Measurements from ENCODE around the gene RGS16.
A peak's percentile ranks its signal among the peaks of the same experiment; 100 is the strongest.
"Not testable (repeated sequence)": the region's sequence is repeated elsewhere in the genome, so short reads cannot be mapped to it uniquely, and the experiment has no call there.

RGS16 gene

GRCh38 chr1:182604175-182605164 lies at the start of gene RGS16:
TSS of gene RGS16 (minus strand) at chr1:182604389. CDS start at chr1:182604259, 130 bp downstream.
- peak; percentile 78 to 88 (median 84) for DNase-seq

GRCh38 chr1:182653986-182654385 lies 49.8 kb upstream of the RGS16 start:
- no peak for DNase-seq

DNA sequence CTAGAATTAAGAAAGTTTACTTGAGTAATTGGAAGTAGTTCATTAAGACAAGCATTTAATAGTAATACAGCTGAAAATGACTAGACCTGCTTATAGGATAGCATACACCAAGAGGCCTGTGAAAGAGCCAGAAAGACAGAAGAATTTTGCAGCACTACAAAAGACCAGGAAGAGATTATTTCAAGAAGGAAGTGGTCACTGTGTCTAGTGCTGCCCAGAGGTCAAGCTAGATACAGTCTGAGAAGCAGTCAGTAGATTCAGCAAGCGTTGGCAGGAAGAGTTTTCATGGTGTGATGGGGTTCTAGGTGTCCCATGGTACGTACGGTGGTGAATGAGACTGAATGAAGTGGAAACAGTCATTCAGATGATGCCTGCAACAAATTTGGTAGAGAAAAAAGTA lies 48.7 kb upstream of the RGS16 start:
- DNase-seq = no peak

DNA sequence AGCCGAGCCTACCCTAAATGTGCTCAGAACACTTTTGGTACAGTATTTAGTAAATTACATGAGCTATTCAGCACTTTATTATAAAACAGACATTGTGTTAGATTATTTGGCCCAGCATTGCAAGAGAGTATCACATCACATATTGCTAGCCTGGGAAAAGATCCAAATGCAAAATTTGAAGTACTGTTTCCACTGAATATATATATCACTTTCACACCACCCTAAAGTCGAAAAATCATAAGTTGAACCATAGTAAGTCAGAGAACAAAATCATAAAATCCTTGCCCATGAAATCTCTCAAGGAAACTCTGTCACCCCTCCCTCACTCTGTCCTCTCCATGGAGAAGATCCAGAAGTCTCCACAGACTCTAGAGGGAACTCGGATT lies 47.1 kb upstream of the RGS16 start:
- DNase-seq = no peak

GRCh38 chr1:182650678-182651338 lies 46.6 kb upstream of the RGS16 start:
- DNase-seq = no peak

DNA sequence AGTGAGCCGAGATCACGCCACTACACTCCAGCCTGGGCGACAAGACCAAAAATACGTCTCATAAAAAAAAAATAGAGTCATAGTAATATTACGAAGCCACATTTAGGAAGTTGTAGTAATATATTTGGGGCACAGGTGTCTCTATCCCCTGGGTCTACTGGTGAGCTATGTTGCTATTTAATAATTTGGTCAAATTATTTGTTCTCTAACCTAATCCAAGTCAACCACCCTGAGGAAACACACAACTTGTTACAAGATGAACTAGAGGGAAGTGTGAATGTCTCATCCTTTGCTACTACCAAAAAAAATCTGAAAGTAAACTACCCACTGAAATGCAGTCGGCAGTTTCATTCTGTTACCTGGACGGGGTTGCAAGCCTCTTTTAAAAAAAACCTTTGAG lies 44.9 kb upstream of the RGS16 start:
- DNase-seq = no peak

- DNase-seq = no peak
These were observed 42.5 kb upstream of the RGS16 start for GRCh38 chr1:182646739-182647138.

DNA sequence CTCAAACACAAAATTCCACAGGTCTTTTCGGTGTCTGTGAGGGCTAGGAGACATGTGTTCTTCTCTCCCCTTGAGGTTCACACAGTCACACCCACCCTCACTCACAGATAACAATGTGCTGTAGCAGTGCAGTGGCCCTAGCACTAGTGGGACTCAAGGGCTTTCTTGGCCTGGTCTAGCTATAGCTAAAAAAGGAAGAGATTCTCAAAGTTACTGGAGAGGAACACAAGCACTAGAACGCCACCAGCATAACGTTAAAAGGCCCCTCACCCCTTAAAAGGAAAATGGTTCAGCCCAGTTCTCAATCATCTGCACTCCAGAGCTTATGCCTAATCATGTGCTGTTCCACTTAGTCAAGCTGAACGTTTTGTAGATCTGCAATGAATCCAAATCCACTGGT lies 40.7 kb upstream of the RGS16 start:
- DNase-seq = no peak

DNA sequence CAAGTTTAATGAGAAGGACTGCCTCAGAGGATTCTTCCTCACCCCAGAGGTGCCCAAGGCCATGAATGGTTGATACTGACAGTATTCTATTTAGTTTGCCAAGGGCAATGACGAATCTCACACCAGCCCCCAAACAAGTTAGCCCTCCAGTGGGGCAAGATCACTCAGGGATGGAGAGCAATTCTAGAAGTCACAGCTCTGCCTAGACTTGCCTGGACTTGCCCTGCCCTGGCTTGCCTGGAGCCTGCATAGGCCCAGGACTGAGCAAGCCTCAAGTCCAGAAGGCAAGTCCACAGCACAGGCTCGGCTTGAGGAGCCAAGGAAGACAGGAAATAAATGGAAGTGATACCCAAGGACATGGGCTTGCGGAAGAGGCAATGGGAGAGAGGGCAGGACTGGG lies 39.5 kb upstream of the RGS16 start:
- DNase-seq = no peak

- DNase-seq = no peak
These were observed 38.3 kb upstream of the RGS16 start for GRCh38 chr1:182642461-182642860.

GRCh38 chr1:182641561-182641960 lies 37.4 kb upstream of the RGS16 start:
- DNase-seq = no peak

DNA sequence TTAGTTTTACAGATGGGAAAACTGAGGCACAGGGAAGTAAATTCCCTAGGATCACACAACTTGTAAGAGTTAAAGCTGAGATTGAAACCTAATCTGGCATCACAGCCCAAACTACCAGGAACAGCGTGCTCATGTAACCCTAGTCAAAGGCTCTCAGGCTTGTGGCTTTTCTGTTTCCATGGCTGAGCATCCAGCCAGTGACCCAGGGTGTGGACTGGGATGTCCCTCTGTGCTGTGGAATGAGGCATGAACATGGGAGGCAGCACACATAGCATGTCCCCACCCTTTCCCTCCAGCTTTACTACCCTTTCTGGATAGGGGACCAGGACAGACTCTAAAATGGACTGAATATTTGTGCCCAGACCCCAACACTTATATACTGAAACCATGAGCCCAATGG lies 35.1 kb upstream of the RGS16 start:
- DNase-seq = no peak

- no peak for DNase-seq
These were observed 33.6 kb upstream of the RGS16 start for GRCh38 chr1:182637769-182638168.

- no peak for DNase-seq
These were observed 31.7 kb upstream of the RGS16 start for GRCh38 chr1:182635871-182636270.

DNA sequence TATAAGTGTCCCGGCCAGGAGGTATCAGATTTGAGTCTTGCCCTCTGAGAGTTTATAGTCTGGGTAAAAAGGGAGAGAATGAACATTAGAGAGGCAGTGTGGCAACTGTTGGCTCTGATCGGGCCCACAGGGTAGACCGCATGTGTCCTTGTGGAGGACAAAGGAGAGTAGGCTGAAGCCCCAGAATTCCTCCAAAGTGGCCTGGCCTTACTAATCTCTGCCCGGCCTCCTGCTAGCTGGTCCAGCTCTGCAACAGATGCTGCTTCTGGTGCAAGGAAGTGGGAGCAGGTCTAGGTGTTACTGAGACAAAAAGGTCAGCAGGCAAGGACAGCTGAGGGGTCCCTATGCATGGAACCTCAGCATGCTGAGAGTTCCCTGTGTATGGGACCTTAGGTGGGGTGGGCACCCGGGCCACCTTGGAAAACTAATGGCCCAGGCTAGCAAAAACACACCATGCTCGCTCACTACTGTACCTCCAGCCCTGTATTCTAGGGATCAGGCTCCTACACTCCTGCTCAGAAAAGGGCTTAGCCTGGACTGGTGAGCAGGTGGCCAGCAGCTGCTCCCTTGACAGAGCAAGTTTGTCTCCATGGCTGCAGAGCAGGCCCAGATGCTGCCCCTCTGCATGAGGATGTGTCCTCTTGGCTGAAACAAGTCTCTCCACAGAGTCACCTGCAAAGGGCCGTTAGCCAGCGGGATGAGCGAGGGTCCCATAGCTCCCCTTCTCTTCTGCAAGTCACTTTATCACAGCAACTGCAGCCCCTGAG lies 30.3 kb upstream of the RGS16 start:
- DNase-seq = no peak

GRCh38 chr1:182633657-182634281 lies 29.6 kb upstream of the RGS16 start:
- DNase-seq = no peak

GRCh38 chr1:182633031-182633430 lies 28.8 kb upstream of the RGS16 start:
- no peak for DNase-seq

- not testable (repeated sequence) for DNase-seq
These were observed 28.3 kb upstream of the RGS16 start for GRCh38 chr1:182632441-182632857.

DNA sequence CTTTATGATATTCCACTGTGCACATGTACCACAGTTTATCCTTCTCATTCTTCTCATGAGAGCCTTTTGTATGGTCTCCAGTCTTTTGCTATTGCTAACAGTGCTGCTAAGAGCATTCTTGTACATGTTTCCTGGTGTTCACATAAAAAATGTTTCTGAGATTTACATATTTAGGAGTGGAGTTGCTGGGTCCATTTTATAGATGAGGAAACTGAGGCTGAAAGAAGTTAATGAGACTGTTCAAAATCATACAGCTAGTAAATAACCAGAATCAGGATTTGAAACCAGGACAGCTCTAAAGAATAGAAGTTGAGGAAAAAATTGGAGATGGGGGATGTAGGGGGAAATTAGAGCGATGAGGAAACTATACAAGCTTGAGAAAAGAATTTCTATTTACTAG lies 27.8 kb upstream of the RGS16 start:
- DNase-seq = no peak

- no peak for DNase-seq
These were observed 27.0 kb upstream of the RGS16 start for GRCh38 chr1:182631053-182631677.

DNA sequence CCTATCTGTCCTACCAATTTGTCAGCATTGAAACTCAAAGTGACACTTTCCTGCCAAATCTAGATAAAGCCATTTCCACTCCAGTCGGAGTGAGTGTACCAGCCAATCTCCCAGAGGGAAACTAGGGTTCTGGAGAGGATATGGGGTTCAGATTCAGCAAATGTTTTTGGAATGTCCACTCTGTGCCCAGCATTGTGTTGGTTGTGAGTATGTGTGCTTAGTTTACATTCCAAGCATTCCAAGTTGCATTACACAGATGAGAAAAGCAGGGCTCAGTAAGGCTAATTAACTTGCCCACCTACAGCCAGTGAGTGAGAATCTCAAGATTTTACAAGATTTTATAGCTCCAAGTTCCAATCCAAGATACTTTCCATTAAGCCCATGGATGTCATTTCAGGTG lies 26.4 kb upstream of the RGS16 start:
- no peak for DNase-seq

DNA sequence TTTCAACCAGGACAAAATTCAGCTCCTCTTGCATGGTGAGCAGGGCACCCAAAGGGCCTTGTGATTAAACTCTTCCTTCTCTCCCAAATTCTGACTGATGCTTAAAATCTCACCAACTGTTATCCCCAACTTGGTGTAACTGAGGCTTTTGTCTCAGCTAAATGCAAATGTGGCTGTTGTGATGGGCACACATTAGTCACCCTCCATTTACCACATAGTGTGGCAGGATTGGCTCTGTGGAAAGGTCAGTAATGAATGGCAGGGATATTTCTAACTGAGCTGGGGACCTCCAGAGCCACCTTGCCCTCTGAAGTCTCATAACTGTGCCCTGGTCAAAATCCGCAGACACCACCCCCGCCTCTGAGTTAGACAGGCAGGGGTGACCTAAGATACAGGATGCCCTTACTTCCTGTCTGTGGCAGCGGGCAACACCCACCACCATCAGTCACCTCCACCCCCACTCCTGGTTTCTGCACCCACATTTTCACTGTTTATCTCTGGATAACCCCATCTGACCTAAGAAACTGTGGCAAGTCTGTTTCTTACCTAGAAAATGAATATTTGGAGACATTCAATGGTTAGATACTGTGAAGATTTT lies 25.4 kb upstream of the RGS16 start:
- DNase-seq = peak in 3 of 4 experiments; percentile 4 to 15 (median 9)

Measured in activated CD4-positive, CD25-positive, alpha-beta regulatory T cell (primary cell).